Measurements from ENCODE around the gene GH1. TPM values are rescaled to one million over a fixed set of nuclear protein-coding genes. Genes with fewer than 3 reads are reported as not detected.

The GH1 gene
- total and polyA plus RNA-seq, 9 of the 15 experiments (the other 6 are each of a cell fraction or from before 2014, with no cell fraction given) = not detected

GRCh38 chr17:63934183-63935112 is 15.8 kb upstream of the GH1 start (continued):
- no peak for TF ChIP-seq NR2C2 (CRISPR knock-in tag; IDR thresholded peaks at IDR 0.05)
- TF ChIP-seq NR2C2 (tag; IDR thresholded peaks at IDR 0.05) = no peak
- no peak for TF ChIP-seq ARHGAP35 (IDR thresholded peaks at IDR 0.05; ENCODE audit: partially characterized antibody)
- no peak for TF ChIP-seq YY1 (IDR thresholded peaks at IDR 0.05; ENCODE audit: borderline replicate concordance in 1 of 3, control insufficient read depth in 1 of 3, extremely low read depth in 1 of 3, insufficient read depth in 3 of 3, insufficient read length in 1 of 3, insufficient replicate concordance in 2 of 3, low read depth in 1 of 3, low read length in 2 of 3)

GRCh38 chr17:63933598-63933997 is 15.0 kb upstream of the GH1 start:
- H3K27me3 ChIP-seq (ENCODE audit: control insufficient read depth in 2 of 2, insufficient read depth in 2 of 2, low read length in 2 of 2) = peaks cover 9 to 24% of the 10 kb centered on the region in 2 experiments; a peak in 4 of 5 replicates
- no peaks in the 10 kb centered on the region for H4K20me1 ChIP-seq (replicated peaks; ENCODE audit: control insufficient read depth, insufficient read depth, low read length)
- H3K79me2 ChIP-seq (ENCODE audit: control insufficient read depth, insufficient read depth, low read length) = no peaks in the 10 kb centered on the region
- no peak overlapping the region for H3K9ac ChIP-seq (ENCODE audit: insufficient read depth in 1 of 2, low read depth in 2 of 2, low read length in 2 of 2)
- DNase-seq (ENCODE audit: extremely low read depth in 1 of 4, low spot score in 3 of 4) = no peak
- ChIA-PET POLR2A (no interaction called here), CTCF (ENCODE audit: low intra/inter-chr PET ratio) (no interaction called here)
- no peaks in the 10 kb centered on the region for H3K9me1 ChIP-seq (ENCODE audit: control insufficient read depth, insufficient read depth, low read length)
- no peaks in the 10 kb centered on the region for H3K9me3 ChIP-seq (replicated peaks; ENCODE audit: control insufficient read depth, insufficient read depth, low read depth, low read length)
- intact Hi-C loops (cut with micrococcal nuclease) (no loop called here), in situ Hi-C loops (cut with MboI) (no loop called here)
- ATAC-seq = no peak
- no peak overlapping the region for H3K4me3 ChIP-seq
- H3K36me3 ChIP-seq (ENCODE audit: control insufficient read depth, insufficient read depth, low read length) = no peaks in the 10 kb centered on the region
- H2AFZ ChIP-seq (ENCODE audit: low read depth, low read length) = no peak overlapping the region
- no peak for FAIRE-seq
- H3K27ac ChIP-seq (ENCODE audit: extremely low read depth, low read depth, low read length) = no peak overlapping the region
- 18% methylated on average over 8 of the region's 8 CpGs for WGBS (ENCODE audit: insufficient coverage, low coverage, missing lambda C conversion rate)
- H3K4me2 ChIP-seq (ENCODE audit: insufficient read depth, low read length) = no peak overlapping the region
- peaks cover 0 to 40% of the 10 kb centered on the region in 2 experiments; a peak in 2 of 5 replicates for H3K4me1 ChIP-seq (replicated peaks in 1 of 2; ENCODE audit: control insufficient read depth in 2 of 2, insufficient read depth in 2 of 2, low read length in 2 of 2)
- BruUV-seq (replicated peaks) = no TSS peak
- TF ChIP-seq ZNF407 (IDR thresholded peaks at IDR 0.05; ENCODE audit: low read depth) (no peak), AFF4 (CRISPR knock-in tag; IDR thresholded peaks at IDR 0.05) (no peak)

Measured in K562 (cell line).